Heart right ventricle (tissue), 16 donors: Measurements from ENCODE around the gene THAP7. TPM values are rescaled to one million over a fixed set of nuclear protein-coding genes. Genes with fewer than 3 reads are reported as not detected.

Experiments
- ATAC-seq, 8 donors: fragments of 200-7000 bp; cut with Tn5 transposase; one replicate each; pipeline ENCODE4 v1.9.1; 2020; ENCODE audit warnings: mild to moderate bottlenecking in 8 of 8, moderate library complexity in 8 of 8, moderate number of reproducible peaks in 1 of 8
- DNase-seq, 2 donors: peaks; one replicate each; pipeline ENCODE4 v3.0.0-alpha.2; 2020
- H3K27ac ChIP-seq, 10 donors: fragments of 200-600 bp; sonication (generic) in 2 of 10; one replicate each; pipeline versions ENCODE4 v1.5.0 to v1.8.0; 2020 to 2022; ENCODE audit warnings: mild to moderate bottlenecking in 3 of 10
- H3K27me3 ChIP-seq, 7 donors: fragments of 200-600 bp; one replicate each; pipeline ENCODE4 v1.8.0; 2021 to 2022; ENCODE audit warnings: mild to moderate bottlenecking in 2 of 7
- H3K36me3 ChIP-seq, 9 donors: fragments of 200-600 bp; sonication (generic) in 1 of 9; one replicate each; pipeline versions ENCODE4 v1.5.0 to v1.8.0; 2020 to 2022; ENCODE audit warnings: mild to moderate bottlenecking in 2 of 9
- H3K4me1 ChIP-seq, 9 donors: fragments of 200-600 bp; sonication (generic) in 1 of 9; one replicate each; pipeline versions ENCODE4 v1.5.0 to v1.8.0; 2020 to 2022; ENCODE audit warnings: mild to moderate bottlenecking in 4 of 9
- H3K4me3 ChIP-seq, 10 donors: fragments of 200-600 bp; sonication (generic) in 2 of 10; one replicate each; pipeline versions ENCODE4 v1.5.0 to v1.8.0; 2020 to 2022; ENCODE audit warnings: mild to moderate bottlenecking in 7 of 10, moderate library complexity in 2 of 10
- H3K9me3 ChIP-seq, 11 donors: fragments of 200-600 bp in 10 of 11; sonication (generic) in 2 of 11; one replicate each; pipeline versions ENCODE4 v1.5.0 to v1.8.0; 2013 to 2022; ENCODE audit warnings: mild to moderate bottlenecking in 2 of 11, control low read depth in 1 of 11, moderate library complexity in 1 of 11
- CTCF ChIP-seq, 9 donors: fragments of 200-600 bp; sonication (generic) in 2 of 9; IDR thresholded peaks; one replicate each; pipeline versions ENCODE4 v1.5.0 to v1.8.0; 2021 to 2022; ENCODE audit warnings: antibody characterized with exemption in 9 of 9, mild to moderate bottlenecking in 5 of 9, moderate library complexity in 1 of 9
- WGBS, 2 donors: extraction: QIAGEN DNeasy Blood & Tissue Kit; methylation state at CpG; one replicate each; pipeline ENCODE4 v1.1.7; 2013; ENCODE audit warnings: inconsistent platforms in 1 of 2; 5-methylcytosine and 5-hydroxymethylcytosine counted together
- intact Hi-C, 10 donors: fragments of 100-400 bp; cut with DNase I; formaldehyde crosslinking; loops; one replicate each; pipeline versions ENCODE4 v1.11.1 to v1.14.2; 2022
- polyA plus RNA-seq, 2 donors: library from polyadenylated mRNA; stranded (reverse); fragments of 200-250 nt; gene quantifications; one replicate each; pipeline ENCODE4 v1.2.3, GENCODE V29; 2013
- total RNA-seq, 10 donors: library from RNA; stranded (reverse); fragmentation: NEBNext Ultra II Directional in 3 of 10; extraction: Animal tissue kit (Norgen Biotek cat#: 25700) in 3 of 10; gene quantifications; one replicate each; pipeline versions ENCODE4 v1.2.1 to v1.2.4, GENCODE V29; 2021 to 2023
- donor health status: Arrhythmogenic right ventricular cardiomyopathy.
- donor health status: ischemic (EF 13 %, LVEDD 7.1; RV severe dilation, severe dysfunction).
- donor health status: healthy with polysubstance abuse.
- donor health status: DM: no; HTN: yes; CAD: no.
- donor health status: DM: no; HTN: no; CAD: no.
- donor health status: ischemic (EF 25% LVEDD 6.9; RV normal size, moderate dysfunction).
- donor health status: ischemic (EF 25% LVEDD 5.7; RV mildly dilated, moderate dysfunction).
- donor health status: healthy.
- donor health status: DM: yes; HTN: yes; CAD: no.
- donor health status: Ischemic cardiomyopathy.
- donor health status: ischemic (EF 35%, LVEDD 5.7; RV mildly dilated, moderate dysfunction).
- donor health status: nonischemic (EF 11% LVEDD 7.7; RV severe dilation, severe dysfunction).
- donor health status: DM: yes; HTN: yes; CAD: no.
- donor health status: PGD.
- donor health status: ischemic (EF 29% LVEDD 5.4; RV normal size, mild dysfunction).
- donor health status: nonischemic (EF 23%, LVEDD 6.1; RV moderate dilation, normal function).

The THAP7 gene
- total and polyA plus RNA-seq, 12 donors: 15.5 to 54.9 (median 18.1) TPM

DNA sequence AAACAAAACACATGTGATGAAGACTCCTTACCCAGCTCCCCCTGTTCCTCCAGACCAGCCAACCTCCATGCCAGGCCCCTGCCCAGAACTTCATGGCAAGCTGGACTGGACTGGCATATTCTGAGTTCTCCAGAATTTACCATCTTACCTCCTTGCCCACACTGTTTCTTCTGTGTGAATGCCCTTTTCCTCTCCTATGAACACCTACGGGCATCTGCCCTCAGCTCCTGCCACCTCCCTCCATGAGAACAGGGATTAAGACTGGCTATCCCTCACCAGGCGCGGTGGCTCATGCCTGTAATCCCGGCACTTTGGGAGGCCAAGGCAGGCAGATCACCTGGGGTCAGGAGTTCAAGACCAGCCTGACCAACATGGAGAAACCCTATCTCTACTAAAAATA is 41.3 kb downstream of the THAP7 start:
- no peak for TF ChIP-seq CTCF (IDR thresholded peaks at IDR 0.05)
- no peak for DNase-seq
- 90 to 93% methylated on average over 4 of the region's 4 CpGs for WGBS, 2 donors

GRCh38 chr22:20959578-20960461 is 42.1 kb downstream of the THAP7 start:
- no peak for ATAC-seq
- Histone ChIP-seq H3K27ac (no peak overlapping the region), H3K27me3 (peaks cover 0 to 24% (median 15%) of the 10 kb centered on the region in 7 donors), H3K4me1 (peaks cover 4 to 29% (median 15%) of the 10 kb centered on the region in 9 donors), H3K36me3 (no peaks in the 10 kb centered on the region), H3K9me3 (no peaks in the 10 kb centered on the region), H3K4me3 (no peak overlapping the region)
- 95 to 96% methylated on average over 20 of the region's 20 CpGs for WGBS, 2 donors
- no peak for DNase-seq
- intact Hi-C loops: loop anchor here in 3 of 10 donors (5.0 to 10.0 kb wide), 4 partner anchors 38 to 95 kb away; partner anchors contain the start of gene CRKL (in 1 of the 3)
- no peak for TF ChIP-seq CTCF (IDR thresholded peaks at IDR 0.05)

More for the DNA sequence above, 41.3 kb downstream of the THAP7 start:
- intact Hi-C loops: loop anchor here in 2 of 10 donors (5.0 to 10.0 kb wide), 3 partner anchors 46 to 94 kb away; partner anchors contain the start of gene CRKL (in 1 of the 2)
- H3K4me3 ChIP-seq: no peak overlapping the region
- no peaks in the 10 kb centered on the region for H3K36me3 ChIP-seq
- H3K27me3 ChIP-seq: peaks cover 0 to 30% (median 16%) of the 10 kb centered on the region in 7 donors
- H3K27ac ChIP-seq: no peak overlapping the region
- peaks cover 7 to 33% (median 20%) of the 10 kb centered on the region in 9 donors for H3K4me1 ChIP-seq
- no peaks in the 10 kb centered on the region for H3K9me3 ChIP-seq
- ATAC-seq: no peak

- Histone ChIP-seq H3K36me3 (peaks cover 0 to 16% (median 0%) of the 10 kb centered on the region in 9 donors), H3K27ac (peak overlapping the region in 6 of 10 donors; percentile 20 to 78 (median 33)), H3K4me3 (peak overlapping the region; percentile 46 to 73 (median 66)), H3K4me1 (peaks cover 3 to 32% (median 19%) of the 10 kb centered on the region in 9 donors), H3K9me3 (no peaks in the 10 kb centered on the region), H3K27me3 (peaks cover 0 to 6% (median 0%) of the 10 kb centered on the region in 7 donors)
- WGBS, 2 donors: 5 to 7% methylated on average over 32 of the region's 32 CpGs
- no peak for TF ChIP-seq CTCF (IDR thresholded peaks at IDR 0.05)
- DNase-seq (peak in 1 of 2 donors; percentile 45), ATAC-seq (peak; percentile 39 to 77 (median 67))
- intact Hi-C loops: loop anchor here in 1 of 10 donors (5.0 kb wide), 1 partner anchor 36 kb away; no protein-coding TSS in a partner anchor
Measured at GRCh38 chr22:20957683-20958431, 44.1 kb downstream of the THAP7 start.
